PFSK-1 (cell line): Measurements from ENCODE around the gene SIX1.

Experiments used
- POLR2AphosphoS5 ChIP-seq: IDR thresholded peaks from 2 replicates; pipeline ENCODE4 v1.6.1; 2012; ENCODE audit warnings: low read depth, mild to moderate bottlenecking, control low read depth, low read length, moderate library complexity
- REST ChIP-seq, 2 experiments: IDR thresholded peaks; 2 replicates each; pipeline versions ENCODE4 v1.6.1 to v1.8.0; 2011 to 2012; ENCODE audit warnings: low read depth in 2 of 2, low read length in 2 of 2, control low read depth in 1 of 2, inconsistent platforms in 1 of 2, mild to moderate bottlenecking in 1 of 2, moderate library complexity in 1 of 2; ENCODE audit not compliant: insufficient read depth in 1 of 2
- SIN3A ChIP-seq: IDR thresholded peaks from 2 replicates; pipeline ENCODE4 v1.6.1; 2012; ENCODE audit warnings: mild to moderate bottlenecking, low read length, moderate library complexity, borderline replicate concordance; ENCODE audit not compliant: insufficient read depth
- TAF1 ChIP-seq: IDR thresholded peaks from 2 replicates; pipeline ENCODE4 v1.6.1; 2012; ENCODE audit warnings: low read length, control low read depth, borderline replicate concordance; ENCODE audit not compliant: insufficient read depth

- TF ChIP-seq POLR2AphosphoS5 (no peak), SIN3A (no peak), TAF1 (no peak), REST (IDR thresholded peaks at IDR 0.05; ENCODE audit: insufficient read depth in 1 of 2, low read depth in 2 of 2, low read length in 2 of 2) (no peak)
Measured at GRCh38 chr14:60658211-60658690, 9.0 kb upstream of the SIX1 start.
